ENCODE measurements around the gene MBD3.

MBD3 gene

GRCh38 chr19:1619703-1620102, 27.0 kb upstream of the MBD3 start:
- no peak for DNase-seq (ENCODE audit: extremely low read depth in 1 of 2, low read depth in 1 of 2)

DNA sequence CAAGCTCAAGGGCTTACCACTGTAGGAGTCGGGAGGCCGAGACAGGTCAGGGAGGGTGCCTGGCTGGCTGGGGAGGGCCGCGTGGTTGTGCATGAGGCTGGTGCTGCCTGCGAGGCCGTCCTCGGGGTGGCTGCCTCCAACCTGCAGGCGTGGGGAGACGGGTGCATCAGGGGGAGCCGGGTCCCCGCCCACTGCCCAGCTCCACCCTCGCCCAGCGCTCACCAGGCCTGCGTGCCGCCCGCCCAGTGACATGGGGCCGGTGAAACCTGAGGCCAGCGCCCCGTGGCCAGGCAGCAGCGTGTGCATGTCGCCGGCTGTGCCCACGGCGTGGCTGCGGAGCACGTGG, 26.4 kb upstream of the MBD3 start:
- DNase-seq (ENCODE audit: extremely low read depth in 1 of 2, low read depth in 1 of 2) = no peak

DNA sequence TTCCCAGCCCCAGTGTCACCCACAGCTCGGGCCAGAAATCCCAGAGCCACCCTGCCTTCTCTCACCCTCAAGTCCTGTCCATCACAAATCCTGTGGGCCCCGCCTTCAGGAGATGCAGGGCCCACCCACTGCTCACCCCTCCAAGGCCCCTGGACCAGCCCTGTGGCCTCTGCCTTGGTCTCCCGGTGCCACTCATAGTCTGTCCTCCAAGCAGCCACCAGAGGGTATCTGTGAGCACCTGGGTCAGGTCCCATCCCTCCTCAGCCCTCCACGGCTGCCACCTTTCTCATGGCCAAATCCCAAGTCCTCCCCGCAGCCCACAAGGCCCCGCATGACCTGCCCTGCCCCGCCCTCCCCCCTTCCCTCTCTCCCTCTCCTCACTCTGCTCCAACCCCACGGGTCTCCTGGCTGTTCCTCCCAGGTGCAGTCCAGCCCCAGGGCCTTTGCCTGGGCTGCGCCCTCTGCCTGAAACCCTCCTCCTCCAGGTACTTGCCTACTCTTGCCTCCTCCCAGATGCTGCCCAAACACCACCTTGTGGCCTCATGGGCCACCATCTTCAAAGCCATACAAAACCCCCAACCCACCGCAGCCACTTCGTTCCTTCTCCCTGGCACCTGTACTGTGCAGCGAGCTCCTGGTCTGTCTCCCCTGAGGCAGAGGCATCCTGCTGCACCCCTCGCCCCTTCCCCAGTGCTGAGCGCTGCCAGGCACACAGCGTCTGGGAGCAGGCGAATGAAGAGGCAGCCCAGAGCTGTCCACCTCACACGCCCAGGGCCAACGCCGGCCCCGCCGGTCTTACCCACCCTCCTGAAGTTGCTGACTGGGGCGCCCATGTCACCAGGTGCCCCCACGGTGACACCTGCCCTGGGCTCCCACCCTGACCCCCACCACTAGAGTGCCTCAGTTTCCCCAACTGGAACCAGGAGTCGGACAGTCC, 25.8 kb upstream of the MBD3 start:
- DNase-seq (ENCODE audit: extremely low read depth in 1 of 2, low read depth in 1 of 2) = no peak

DNA sequence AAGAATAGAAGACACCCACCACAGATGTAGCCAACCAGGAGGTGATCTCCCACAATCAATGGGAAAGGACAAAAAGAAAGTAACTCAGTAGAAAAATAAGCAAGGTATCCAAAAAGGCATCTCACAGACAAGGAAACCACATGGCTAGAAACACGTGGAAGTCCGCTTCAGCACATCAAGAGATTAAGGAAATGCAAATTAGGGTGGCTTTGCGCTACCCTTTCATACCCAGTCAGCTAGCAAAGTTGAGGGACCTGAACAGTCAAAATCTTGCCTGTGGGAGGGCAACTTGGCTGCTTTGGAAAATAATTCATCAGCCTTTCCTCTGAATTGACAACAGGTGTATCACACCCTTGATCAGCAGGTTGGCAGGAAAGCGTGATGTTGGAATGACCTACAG, 24.2 kb upstream of the MBD3 start:
- no peak for DNase-seq (ENCODE audit: extremely low read depth in 1 of 2, low read depth in 1 of 2)

GRCh38 chr19:1616396-1616795, 23.7 kb upstream of the MBD3 start:
- DNase-seq (ENCODE audit: extremely low read depth in 1 of 2, low read depth in 1 of 2) = no peak

DNA sequence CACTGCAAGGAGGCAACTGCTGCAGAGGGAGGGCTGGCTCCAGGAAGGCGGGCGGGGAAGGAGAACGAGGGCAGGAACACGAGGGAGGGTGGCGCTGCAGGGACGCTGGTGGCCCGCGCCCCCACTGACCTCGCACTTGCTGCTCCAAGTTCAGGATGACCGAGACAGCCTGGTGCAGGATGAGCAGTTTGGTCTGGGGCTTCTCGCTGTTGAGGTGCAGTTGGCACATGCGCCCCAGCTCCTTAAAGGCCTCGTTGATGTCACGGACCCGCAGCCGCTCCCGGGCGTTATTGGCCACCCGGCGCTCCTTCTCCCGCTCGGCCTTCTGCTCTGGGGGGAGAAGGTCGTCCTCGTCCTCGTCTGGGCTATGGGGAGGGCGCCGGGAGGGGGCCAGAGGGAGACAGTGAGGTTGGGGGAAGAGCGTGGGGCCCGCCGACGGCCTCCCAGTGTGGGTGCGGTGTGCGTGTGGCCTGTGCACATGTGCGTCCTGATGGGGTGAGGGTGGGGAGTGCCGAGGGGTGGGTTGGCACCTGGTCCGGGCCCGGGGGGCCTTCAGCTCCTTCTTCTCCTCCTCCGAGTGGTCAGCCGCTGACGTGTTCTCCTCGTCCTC, 22.6 kb upstream of the MBD3 start:
- no peak for DNase-seq (ENCODE audit: extremely low read depth in 1 of 2, low read depth in 1 of 2)

- no peak for DNase-seq (ENCODE audit: extremely low read depth in 1 of 2, low read depth in 1 of 2)
Observed at GRCh38 chr19:1613808-1614570, 21.3 kb upstream of the MBD3 start.

- DNase-seq (ENCODE audit: extremely low read depth in 1 of 2, low read depth in 1 of 2) = no peak
Observed at GRCh38 chr19:1613146-1613545, 20.5 kb upstream of the MBD3 start.

DNA sequence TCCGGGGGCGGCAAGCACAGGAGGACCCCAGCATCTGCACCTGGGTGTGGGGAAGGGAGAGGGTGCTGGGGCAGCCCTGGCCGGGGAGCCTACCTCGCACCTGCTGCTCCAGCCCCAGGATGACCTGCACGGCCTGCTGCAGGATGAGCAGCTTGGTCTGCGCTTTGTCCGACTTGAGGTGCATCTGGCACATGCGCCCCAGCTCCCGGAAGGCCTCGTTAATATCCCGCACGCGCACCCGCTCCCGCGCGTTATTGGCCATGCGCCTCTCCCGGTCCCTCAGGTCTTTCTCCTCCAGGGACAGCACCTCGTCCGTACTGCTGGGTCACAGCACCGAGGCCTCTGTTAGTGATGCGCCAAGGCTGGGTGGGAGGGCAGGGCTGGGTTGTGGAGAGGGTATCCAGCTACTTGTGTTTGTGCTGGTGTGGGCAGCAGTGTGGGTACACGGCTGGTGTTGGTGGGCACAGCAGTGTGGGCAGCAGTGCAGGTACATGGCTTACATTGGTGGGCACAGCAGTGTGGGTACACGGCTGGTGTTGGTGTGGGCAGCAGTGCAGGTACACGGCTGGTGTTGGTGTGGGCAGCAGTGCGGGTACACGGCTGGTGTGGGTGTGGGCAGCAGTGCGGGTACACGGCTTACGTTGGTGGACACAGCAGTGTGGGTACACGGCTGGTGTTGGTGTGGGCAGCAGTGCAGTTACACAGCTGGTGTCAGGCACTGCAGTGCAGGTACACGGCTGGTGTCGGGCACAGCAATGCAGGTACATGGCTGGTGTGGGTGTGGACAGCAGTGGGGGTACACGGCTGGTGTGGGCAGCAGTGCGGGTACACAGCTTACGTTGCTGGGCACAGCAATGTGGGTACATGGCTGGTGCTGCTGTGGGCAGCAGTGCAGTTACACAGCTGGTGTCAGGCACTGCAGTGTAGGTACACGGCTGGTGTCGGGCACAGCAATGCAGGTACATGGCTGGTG, 19.7 kb upstream of the MBD3 start:
- DNase-seq (ENCODE audit: extremely low read depth in 1 of 2, low read depth in 1 of 2) = no peak

DNA sequence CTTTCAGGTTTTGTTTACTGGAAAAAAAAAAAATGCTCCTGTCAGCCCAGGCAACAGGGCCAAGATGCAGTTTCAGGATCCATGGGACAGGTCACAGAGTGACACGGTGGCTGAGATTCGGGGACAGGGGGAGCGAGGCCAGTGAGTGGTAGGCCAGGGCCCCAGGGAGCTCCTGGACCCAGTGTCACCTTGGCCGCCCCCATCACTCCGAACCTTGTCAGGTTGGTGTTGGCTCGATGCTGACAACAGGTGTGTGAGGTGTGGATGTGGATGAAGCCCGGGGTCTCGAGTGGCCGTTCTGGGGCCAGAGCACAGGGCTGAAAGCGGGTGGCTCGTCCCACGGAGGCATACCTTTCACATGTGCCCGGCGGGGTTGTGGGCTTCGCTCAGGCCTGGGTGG, 18.7 kb upstream of the MBD3 start:
- no peak for DNase-seq (ENCODE audit: extremely low read depth in 1 of 2, low read depth in 1 of 2)

GRCh38 chr19:1610579-1610978, 17.9 kb upstream of the MBD3 start:
- peak in 1 of 2 donors; percentile 25 for DNase-seq (ENCODE audit: extremely low read depth in 1 of 2, low read depth in 1 of 2)

- DNase-seq (ENCODE audit: extremely low read depth in 1 of 2, low read depth in 1 of 2) = no peak
Observed at GRCh38 chr19:1609680-1610474, 17.2 kb upstream of the MBD3 start.

DNA sequence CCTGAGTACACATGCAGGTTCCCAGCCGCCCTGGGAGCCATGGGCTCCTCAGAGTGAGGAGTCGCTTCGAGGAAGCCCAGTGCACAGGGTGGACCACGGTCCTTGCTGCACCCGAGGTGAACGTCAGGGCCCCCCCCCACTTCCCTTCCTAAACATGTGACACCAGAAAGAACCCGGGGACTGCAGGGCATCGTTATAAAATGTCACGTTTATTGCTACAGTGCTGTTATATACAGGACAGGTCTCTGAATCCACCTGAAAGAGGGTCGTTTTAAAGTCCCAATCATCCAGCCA, 16.4 kb upstream of the MBD3 start:
- no peak for DNase-seq (ENCODE audit: extremely low read depth in 1 of 2, low read depth in 1 of 2)

DNA sequence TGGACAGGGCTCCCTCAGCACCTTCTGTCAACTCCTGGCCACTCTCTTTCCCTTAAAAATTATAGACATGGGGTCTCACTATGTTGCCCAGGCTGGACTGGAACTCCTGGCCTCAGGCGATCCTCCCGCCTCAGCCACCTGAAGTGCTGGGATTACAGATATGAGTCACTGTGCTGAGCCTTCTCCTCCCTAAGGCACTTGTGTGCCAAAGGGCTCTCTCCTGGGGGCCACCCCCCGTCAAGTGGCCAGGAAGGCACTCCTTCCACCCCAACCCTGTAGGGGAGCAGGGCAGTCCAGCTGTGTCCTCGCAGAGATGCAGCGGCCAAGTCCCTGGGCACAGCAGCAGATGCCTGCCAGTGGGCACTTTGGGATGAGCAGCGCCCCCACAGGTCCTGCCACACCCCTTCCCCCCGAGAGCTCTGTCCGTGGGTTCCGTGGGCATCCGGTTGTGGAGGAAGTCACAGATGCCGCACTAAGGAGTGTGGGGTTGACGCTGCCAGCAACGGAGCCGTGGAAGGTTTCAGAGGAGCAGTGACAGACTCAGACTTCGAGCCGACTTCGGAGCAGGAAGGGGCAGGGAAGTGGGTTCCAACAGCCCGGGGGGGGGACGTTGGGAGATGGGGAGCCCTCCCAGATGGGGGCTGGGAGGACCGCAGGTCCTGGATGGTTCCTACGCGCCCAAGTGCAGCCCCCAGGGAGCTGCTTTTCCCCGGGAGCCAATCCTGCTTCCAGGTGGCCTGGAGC, 15.9 kb upstream of the MBD3 start:
- DNase-seq (ENCODE audit: extremely low read depth in 1 of 2, low read depth in 1 of 2) = no peak

DNA sequence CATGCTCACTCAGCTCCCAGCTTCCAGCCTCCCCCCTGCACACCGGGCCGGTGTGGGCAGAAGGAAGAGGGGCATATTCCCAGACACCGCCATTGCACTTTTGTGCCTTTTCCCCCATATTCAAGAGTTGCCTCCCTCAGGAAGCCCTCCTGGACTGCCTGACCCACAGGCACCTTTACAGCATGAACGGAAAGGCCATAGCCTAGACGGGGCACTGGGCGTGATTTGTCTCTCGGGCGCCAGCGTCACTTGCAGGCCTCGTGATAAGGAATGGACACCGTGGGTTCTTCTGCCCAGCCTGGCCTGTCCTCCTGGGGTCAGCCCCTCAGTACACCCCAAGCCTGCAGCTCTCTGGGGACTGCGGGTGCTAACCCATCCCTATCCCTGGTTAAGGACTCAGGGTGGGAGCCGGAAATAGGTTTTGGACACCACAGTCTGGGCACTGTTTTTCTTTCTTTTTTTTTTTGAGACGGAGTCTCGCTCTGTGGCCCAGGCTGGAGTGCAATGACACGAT, 13.5 kb upstream of the MBD3 start:
- no peak for DNase-seq (ENCODE audit: extremely low read depth in 1 of 2, low read depth in 1 of 2)

GRCh38 chr19:1605236-1606137, 12.8 kb upstream of the MBD3 start, which contains the start of gene UQCR11:
TSS of gene UQCR11 (minus strand) at chr19:1605462. CDS start at chr19:1605409, 53 bp downstream.
- DNase-seq (ENCODE audit: extremely low read depth in 1 of 2, low read depth in 1 of 2) = peak; percentile 81 to 83

- DNase-seq (ENCODE audit: extremely low read depth in 1 of 2, low read depth in 1 of 2) = no peak
Observed at GRCh38 chr19:1602091-1602707, 9.5 kb upstream of the MBD3 start.

Measured in activated CD8-positive, alpha-beta memory T cell treated with anti-CD3 and anti-CD28 coated beads for 1 hour (primary cell).